ENCODE data around the gene COL4A2. TPM values are rescaled to one million over a fixed set of nuclear protein-coding genes. Genes with fewer than 3 reads are reported as not detected.
A peak's percentile ranks its signal among the peaks of the same experiment; 100 is the strongest.

Gene COL4A2
- total RNA-seq, 1 donor from 2014 or later = 1,414 TPM

DNA sequence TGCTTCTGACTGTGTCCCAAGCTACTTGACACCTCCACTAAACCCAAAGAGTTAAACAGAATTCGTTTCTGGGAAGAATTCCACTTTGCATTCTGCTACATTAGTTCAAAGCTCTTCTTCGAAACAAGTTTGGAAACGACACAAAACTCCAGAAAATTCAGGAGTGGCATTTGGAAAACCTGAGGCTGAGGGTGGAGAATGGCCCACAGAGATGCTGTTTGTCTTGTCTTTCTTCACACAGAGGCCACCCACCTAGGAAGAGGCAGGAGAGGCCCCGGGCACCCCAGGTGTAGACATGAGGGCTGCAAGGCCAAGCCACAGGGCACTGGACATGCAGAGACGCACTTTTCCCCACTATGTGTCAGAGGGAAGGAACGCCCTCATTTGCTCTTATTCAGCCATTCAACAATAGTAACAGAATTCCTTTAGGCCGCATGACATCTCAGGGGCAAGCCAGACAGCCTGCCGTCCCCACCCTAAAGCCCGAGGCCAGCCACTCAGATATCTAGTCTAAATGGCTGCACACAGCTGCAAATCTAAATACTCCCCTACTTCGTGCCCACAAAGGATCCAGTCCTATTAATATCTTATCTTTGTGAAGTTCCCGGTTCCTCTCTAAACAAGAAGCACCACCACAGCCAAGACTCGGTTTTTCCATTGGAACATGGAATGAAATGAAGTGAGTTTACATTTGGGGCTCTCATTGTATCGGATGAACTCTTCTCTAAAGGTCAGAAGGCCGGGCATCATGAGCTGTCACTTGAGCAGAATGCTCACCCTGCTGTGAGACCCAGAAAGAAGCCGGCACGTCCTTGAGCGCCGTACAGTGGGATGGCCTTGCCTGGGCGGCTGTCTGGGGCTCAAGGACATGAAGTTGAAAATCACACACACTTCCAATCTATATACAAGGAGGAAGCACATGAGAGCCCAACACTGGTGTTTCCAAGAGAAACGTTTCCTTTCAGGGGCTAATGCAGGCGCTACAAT is 20.0 kb upstream of the COL4A2 start:
- Mint-ChIP-seq H3K27me3 (ENCODE audit: low read depth, unreplicated experiment) (no peaks in the 10 kb centered on the region), H3K27ac (ENCODE audit: unreplicated experiment) (peak overlapping the region; percentile 62), H3K9me3 (ENCODE audit: unreplicated experiment) (no peaks in the 10 kb centered on the region), H3K36me3 (ENCODE audit: low read depth, unreplicated experiment) (peaks cover 53% of the 10 kb centered on the region), H3K4me3 (ENCODE audit: unreplicated experiment) (no peak overlapping the region), H3K4me1 (ENCODE audit: low read depth, unreplicated experiment) (peaks cover 28% of the 10 kb centered on the region)
- TF ChIP-seq, protein P1, sequence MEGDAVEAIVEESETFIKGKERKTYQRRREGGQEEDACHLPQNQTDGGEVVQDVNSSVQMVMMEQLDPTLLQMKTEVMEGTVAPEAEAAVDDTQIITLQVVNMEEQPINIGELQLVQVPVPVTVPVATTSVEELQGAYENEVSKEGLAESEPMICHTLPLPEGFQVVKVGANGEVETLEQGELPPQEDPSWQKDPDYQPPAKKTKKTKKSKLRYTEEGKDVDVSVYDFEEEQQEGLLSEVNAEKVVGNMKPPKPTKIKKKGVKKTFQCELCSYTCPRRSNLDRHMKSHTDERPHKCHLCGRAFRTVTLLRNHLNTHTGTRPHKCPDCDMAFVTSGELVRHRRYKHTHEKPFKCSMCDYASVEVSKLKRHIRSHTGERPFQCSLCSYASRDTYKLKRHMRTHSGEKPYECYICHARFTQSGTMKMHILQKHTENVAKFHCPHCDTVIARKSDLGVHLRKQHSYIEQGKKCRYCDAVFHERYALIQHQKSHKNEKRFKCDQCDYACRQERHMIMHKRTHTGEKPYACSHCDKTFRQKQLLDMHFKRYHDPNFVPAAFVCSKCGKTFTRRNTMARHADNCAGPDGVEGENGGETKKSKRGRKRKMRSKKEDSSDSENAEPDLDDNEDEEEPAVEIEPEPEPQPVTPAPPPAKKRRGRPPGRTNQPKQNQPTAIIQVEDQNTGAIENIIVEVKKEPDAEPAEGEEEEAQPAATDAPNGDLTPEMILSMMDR (IDR thresholded peaks at IDR 0.05; ENCODE audit: insufficient read depth, low read depth, low read length) = no peak
- no peak for TF ChIP-seq EZH2 (IDR thresholded peaks at IDR 0.05; ENCODE audit: insufficient read depth, low read length)
- FAIRE-seq = no peak
- Histone ChIP-seq H3K4me1 (ENCODE audit: insufficient read depth, low read length) (peaks cover 42% of the 10 kb centered on the region), H3K79me2 (ENCODE audit: insufficient read depth, low read length) (peaks cover 94% of the 10 kb centered on the region), H3K9me3 (ENCODE audit: insufficient read depth, low read depth, low read length) (no peaks in the 10 kb centered on the region), H3K27ac (ENCODE audit: low read depth, low read length) (peak overlapping the region; percentile 3), H3K4me2 (ENCODE audit: low read length) (peak overlapping the region; percentile 34), H3K27me3 (ENCODE audit: insufficient read depth, low read length) (no peaks in the 10 kb centered on the region), H3K36me3 (ENCODE audit: insufficient read depth, low read length) (peaks cover 22% of the 10 kb centered on the region), H2AFZ (ENCODE audit: low read depth, low read length) (no peak overlapping the region), H4K20me1 (ENCODE audit: insufficient read depth, low read length) (peaks cover 100% of the 10 kb centered on the region), H3K9ac (ENCODE audit: low read length) (no peak overlapping the region), H3K4me3 (ENCODE audit: insufficient read depth, low read depth, low read length) (no peak overlapping the region)
- DNase-seq (ENCODE audit: low read depth) = peak; percentile 68

GRCh38 chr13:110289174-110289573 is 17.9 kb upstream of the COL4A2 start:
- Mint-ChIP-seq H3K36me3 (ENCODE audit: low read depth, unreplicated experiment) (peaks cover 44% of the 10 kb centered on the region), H3K4me1 (ENCODE audit: low read depth, unreplicated experiment) (peaks cover 11% of the 10 kb centered on the region), H3K27me3 (ENCODE audit: low read depth, unreplicated experiment) (no peaks in the 10 kb centered on the region), H3K4me3 (ENCODE audit: unreplicated experiment) (no peak overlapping the region), H3K9me3 (ENCODE audit: unreplicated experiment) (no peaks in the 10 kb centered on the region), H3K27ac (ENCODE audit: unreplicated experiment) (no peak overlapping the region)
- no peaks in the 10 kb centered on the region for H3K9me3 ChIP-seq (ENCODE audit: insufficient read depth, low read depth, low read length)
- peaks cover 34% of the 10 kb centered on the region for H3K4me1 ChIP-seq (ENCODE audit: insufficient read depth, low read length)
- no peak for DNase-seq (ENCODE audit: low read depth)
- no peak overlapping the region for H3K9ac ChIP-seq (ENCODE audit: low read length)
- no peak overlapping the region for H3K4me2 ChIP-seq (ENCODE audit: low read length)
- H4K20me1 ChIP-seq (ENCODE audit: insufficient read depth, low read length) = peaks cover 100% of the 10 kb centered on the region
- peaks cover 16% of the 10 kb centered on the region for H3K36me3 ChIP-seq (ENCODE audit: insufficient read depth, low read length)
- peaks cover 94% of the 10 kb centered on the region for H3K79me2 ChIP-seq (ENCODE audit: insufficient read depth, low read length)
- H3K27me3 ChIP-seq (ENCODE audit: insufficient read depth, low read length) = no peaks in the 10 kb centered on the region
- FAIRE-seq = no peak
- H2AFZ ChIP-seq (ENCODE audit: low read depth, low read length) = no peak overlapping the region
- no peak overlapping the region for H3K4me3 ChIP-seq (ENCODE audit: insufficient read depth, low read depth, low read length)
- TF ChIP-seq, protein P1 (IDR thresholded peaks at IDR 0.05; ENCODE audit: insufficient read depth, low read depth, low read length) = no peak
- TF ChIP-seq EZH2 (IDR thresholded peaks at IDR 0.05; ENCODE audit: insufficient read depth, low read length) = no peak
- H3K27ac ChIP-seq (ENCODE audit: low read depth, low read length) = no peak overlapping the region

GRCh38 chr13:110289661-110290060 is 17.4 kb upstream of the COL4A2 start:
- Mint-ChIP-seq H3K4me3 (ENCODE audit: unreplicated experiment) (no peak overlapping the region), H3K9me3 (ENCODE audit: unreplicated experiment) (no peaks in the 10 kb centered on the region), H3K27me3 (ENCODE audit: low read depth, unreplicated experiment) (no peaks in the 10 kb centered on the region), H3K27ac (ENCODE audit: unreplicated experiment) (peak overlapping the region; percentile 47), H3K4me1 (ENCODE audit: low read depth, unreplicated experiment) (peaks cover 9% of the 10 kb centered on the region), H3K36me3 (ENCODE audit: low read depth, unreplicated experiment) (peaks cover 44% of the 10 kb centered on the region)
- Histone ChIP-seq H3K4me3 (ENCODE audit: insufficient read depth, low read depth, low read length) (no peak overlapping the region), H3K4me2 (ENCODE audit: low read length) (no peak overlapping the region), H3K36me3 (ENCODE audit: insufficient read depth, low read length) (peaks cover 16% of the 10 kb centered on the region), H3K79me2 (ENCODE audit: insufficient read depth, low read length) (peaks cover 94% of the 10 kb centered on the region), H3K27me3 (ENCODE audit: insufficient read depth, low read length) (no peaks in the 10 kb centered on the region), H3K9ac (ENCODE audit: low read length) (no peak overlapping the region), H3K27ac (ENCODE audit: low read depth, low read length) (no peak overlapping the region), H3K9me3 (ENCODE audit: insufficient read depth, low read depth, low read length) (no peaks in the 10 kb centered on the region), H2AFZ (ENCODE audit: low read depth, low read length) (no peak overlapping the region), H3K4me1 (ENCODE audit: insufficient read depth, low read length) (peaks cover 29% of the 10 kb centered on the region), H4K20me1 (ENCODE audit: insufficient read depth, low read length) (peaks cover 100% of the 10 kb centered on the region)
- TF ChIP-seq, protein P1 (IDR thresholded peaks at IDR 0.05; ENCODE audit: insufficient read depth, low read depth, low read length) = no peak
- no peak for TF ChIP-seq EZH2 (IDR thresholded peaks at IDR 0.05; ENCODE audit: insufficient read depth, low read length)
- DNase-seq (ENCODE audit: low read depth) = no peak
- no peak for FAIRE-seq

Measured in astrocyte (in vitro differentiated cells and primary cell).